Panc1 (cell line): ENCODE data around the gene MTHFSD.

Experiments used
- CTCF ChIP-seq: fragments of 450-650 bp; IDR thresholded peaks from 2 replicates; pipeline ENCODE4 v1.5.1; 2017; ENCODE audit warnings: mild to moderate bottlenecking
- POLR2AphosphoS5 ChIP-seq: IDR thresholded peaks from 2 replicates; pipeline ENCODE4 v1.6.1; 2012; ENCODE audit warnings: mild to moderate bottlenecking, low read depth, low read length, moderate library complexity
- TCF7L2 ChIP-seq: IDR thresholded peaks from 2 replicates; pipeline ENCODE4 v1.6.1; 2011; ENCODE audit warnings: mild to moderate bottlenecking, low read depth, low read length, inconsistent platforms

- TF ChIP-seq CTCF (no peak), POLR2AphosphoS5 (no peak), TCF7L2 (no peak)
Measured at GRCh38 chr16:86517033-86517432, 38.0 kb downstream of the MTHFSD start.
